K562 (cell line): ENCODE measurements around the gene CADM2. TPM values are rescaled to one million over a fixed set of nuclear protein-coding genes. Genes with fewer than 3 reads are reported as not detected.

Experiments used
- CBFA2T2 ChIP-seq: fragments of 450-650 bp; conservative IDR thresholded peaks from 2 replicates; pipeline ENCODE4 v1.6.1; 2017; ENCODE audit warnings: mild to moderate bottlenecking
- DMBX1 ChIP-seq: fragments of 250-450 bp; sonication (Bioruptor Pico); IDR thresholded peaks from 2 replicates; pipeline ENCODE4 v1.8.0; 2022; ENCODE audit warnings: inconsistent platforms, mild to moderate bottlenecking, moderate library complexity, borderline replicate concordance
- GTF2E2 ChIP-seq: fragments of 200-800 bp; sonication (Bioruptor generic); IDR thresholded peaks from 2 replicates; pipeline ENCODE4 v1.6.1; 2016; ENCODE audit warnings: missing genetic modification characterization, missing compliant biosample characterization
- MTA3 ChIP-seq: fragments of 450-650 bp; formaldehyde crosslinking; IDR thresholded peaks from 2 replicates; pipeline ENCODE4 v1.6.1; 2017; ENCODE audit warnings: mild to moderate bottlenecking, borderline replicate concordance
- TAL1 ChIP-seq: fragments of 450-650 bp; IDR thresholded peaks from 2 replicates; pipeline ENCODE4 v1.6.1; 2016; ENCODE audit warnings: mild to moderate bottlenecking
- polyA plus RNA-seq, 8 experiments: library from polyadenylated mRNA; depleted of rRNA in 4 of 8; stranded (reverse) in 5 of 8; unstranded in 3 of 8; fragments of >200 nt; fragmentation: Nextera tagmentation in 2 of 8; fragmentation: Illumina TruSeq in 1 of 8; extraction: Ambion mirVana in 2 of 8; extraction: Trizol in 1 of 8; gene quantifications; 2 replicates each; pipeline versions ENCODE4 v1.2.1 to v1.2.3, GENCODE V29; 2011 to 2014; ENCODE audit warnings: inconsistent platforms in 1 of 8, missing spikeins in 1 of 8
- total RNA-seq, 7 experiments: library from RNA; depleted of rRNA in 6 of 7; stranded (reverse); fragments of >200 nt in 6 of 7; fragmentation: Illumina TruSeq in 2 of 7; extraction: Trizol in 2 of 7; gene quantifications; 2 replicates each; pipeline versions ENCODE4 v1.2.1 to v1.2.3, GENCODE V29; 2011 to 2021; ENCODE audit warnings: low replicate concordance in 1 of 7
- TF ChIP-seq, protein P1 (sequence below): fragments of 250-450 bp; sonication (Bioruptor Pico); IDR thresholded peaks from 2 replicates; pipeline ENCODE4 v1.5.0; 2021; ENCODE audit warnings: mild to moderate bottlenecking, moderate library complexity
- TF ChIP-seq, protein P2 (sequence below), 2 experiments: fragments of 450-650 bp in 1 of 2; IDR thresholded peaks; 2 replicates each; pipeline ENCODE4 v1.6.1; 2011 to 2017; ENCODE audit warnings: low read depth in 2 of 2, antibody characterized with exemption in 1 of 2, borderline replicate concordance in 1 of 2, low read length in 1 of 2, mild to moderate bottlenecking in 1 of 2, mixed read lengths in 1 of 2; ENCODE audit not compliant: control insufficient read depth in 1 of 2
- TF ChIP-seq, protein P3 (sequence below): fragments of 450-650 bp; IDR thresholded peaks from one replicate; pipeline ENCODE4 v1.6.1; 2018; ENCODE audit warnings: mild to moderate bottlenecking, moderate library complexity; ENCODE audit not compliant: partially characterized antibody

Gene CADM2
- total and polyA plus RNA-seq, 9 of the 15 experiments (the other 6 are each of a cell fraction or from before 2014, with no cell fraction given), result 0.11 to 3.2 (median 0.95) TPM

DNA sequence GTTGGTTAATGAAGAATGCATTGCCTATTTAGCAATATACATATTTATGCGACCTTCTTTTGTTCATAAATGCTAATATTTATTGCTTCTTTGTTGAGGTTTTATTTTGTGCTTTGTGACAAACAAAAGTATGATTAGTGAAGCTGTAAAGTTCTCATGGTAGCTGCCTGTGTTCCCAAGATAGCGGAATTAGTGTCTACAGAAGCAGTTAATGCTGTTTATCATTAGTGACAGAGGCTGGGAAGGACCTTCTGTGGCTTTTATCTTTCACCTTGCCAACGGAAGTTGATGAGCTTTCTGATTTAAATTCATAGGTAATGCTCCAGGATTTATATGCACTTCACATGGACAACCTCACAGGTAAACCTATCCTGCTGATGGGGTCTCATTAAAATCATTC is 418.3 kb downstream of the CADM2 start (continued):
- TF ChIP-seq GTF2E2 (tag) (no peak), MTA3 (no peak), CBFA2T2 (no peak; the same call in 1 of the 2 replicates), TAL1 (peak; percentile 72), DMBX1 (no peak)
- TF ChIP-seq, protein P1, sequence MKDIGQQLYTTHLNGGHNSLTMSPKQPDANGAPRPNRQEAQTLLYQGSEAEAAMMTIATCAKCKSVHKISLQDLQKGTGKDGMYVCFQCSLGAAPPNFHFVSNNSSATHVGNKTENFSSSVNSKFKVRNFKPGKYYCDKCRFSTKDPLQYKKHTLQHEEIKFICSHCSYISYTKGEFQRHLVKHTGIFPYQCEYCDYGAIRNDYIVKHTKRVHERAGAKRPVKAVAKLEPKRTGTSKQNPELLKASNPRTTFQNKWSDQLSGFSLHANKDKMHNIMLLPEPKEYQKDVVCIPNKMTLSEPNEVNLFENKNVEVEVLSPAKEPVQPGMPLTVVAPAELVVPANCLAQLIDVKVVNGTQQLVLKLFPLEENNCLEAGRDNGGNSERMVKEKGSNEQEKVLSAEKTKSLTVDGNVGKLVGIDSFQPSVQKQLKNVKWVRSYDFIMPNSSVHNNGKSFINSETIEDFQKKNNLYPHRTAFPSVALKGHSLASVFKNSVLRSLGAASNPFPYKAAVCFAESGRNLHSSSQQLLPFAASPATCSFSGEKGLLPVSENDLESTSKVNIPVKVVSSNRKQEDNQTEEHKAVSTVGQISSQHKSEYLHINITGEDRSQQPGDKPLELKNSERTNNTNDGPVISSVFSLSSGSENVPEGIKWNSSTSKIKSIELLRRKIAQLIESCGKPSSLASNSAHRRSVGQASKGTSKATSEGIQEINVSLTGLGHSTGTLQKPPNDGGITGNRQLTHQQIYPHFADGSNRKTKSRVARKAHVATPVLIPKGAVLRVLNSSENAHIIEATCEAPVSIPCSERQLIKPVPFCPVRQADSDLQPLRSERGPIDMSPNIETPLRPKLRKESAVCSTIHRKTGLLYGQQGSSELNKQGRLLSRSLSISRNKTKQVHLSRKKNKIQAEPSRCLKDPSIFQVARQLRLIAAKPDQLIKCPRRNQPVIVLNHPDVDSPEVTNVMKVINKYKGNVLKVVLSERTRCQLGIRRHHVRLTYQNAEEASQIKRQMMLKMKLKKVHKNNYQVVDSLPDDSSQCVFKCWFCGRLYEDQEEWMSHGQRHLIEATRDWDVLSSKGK (CRISPR knock-in tag), result no peak
- TF ChIP-seq, protein P2, sequence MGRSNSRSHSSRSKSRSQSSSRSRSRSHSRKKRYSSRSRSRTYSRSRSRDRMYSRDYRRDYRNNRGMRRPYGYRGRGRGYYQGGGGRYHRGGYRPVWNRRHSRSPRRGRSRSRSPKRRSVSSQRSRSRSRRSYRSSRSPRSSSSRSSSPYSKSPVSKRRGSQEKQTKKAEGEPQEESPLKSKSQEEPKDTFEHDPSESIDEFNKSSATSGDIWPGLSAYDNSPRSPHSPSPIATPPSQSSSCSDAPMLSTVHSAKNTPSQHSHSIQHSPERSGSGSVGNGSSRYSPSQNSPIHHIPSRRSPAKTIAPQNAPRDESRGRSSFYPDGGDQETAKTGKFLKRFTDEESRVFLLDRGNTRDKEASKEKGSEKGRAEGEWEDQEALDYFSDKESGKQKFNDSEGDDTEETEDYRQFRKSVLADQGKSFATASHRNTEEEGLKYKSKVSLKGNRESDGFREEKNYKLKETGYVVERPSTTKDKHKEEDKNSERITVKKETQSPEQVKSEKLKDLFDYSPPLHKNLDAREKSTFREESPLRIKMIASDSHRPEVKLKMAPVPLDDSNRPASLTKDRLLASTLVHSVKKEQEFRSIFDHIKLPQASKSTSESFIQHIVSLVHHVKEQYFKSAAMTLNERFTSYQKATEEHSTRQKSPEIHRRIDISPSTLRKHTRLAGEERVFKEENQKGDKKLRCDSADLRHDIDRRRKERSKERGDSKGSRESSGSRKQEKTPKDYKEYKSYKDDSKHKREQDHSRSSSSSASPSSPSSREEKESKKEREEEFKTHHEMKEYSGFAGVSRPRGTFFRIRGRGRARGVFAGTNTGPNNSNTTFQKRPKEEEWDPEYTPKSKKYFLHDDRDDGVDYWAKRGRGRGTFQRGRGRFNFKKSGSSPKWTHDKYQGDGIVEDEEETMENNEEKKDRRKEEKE (IDR thresholded peaks at IDR 0.05; ENCODE audit: borderline replicate concordance in 1 of 2, control insufficient read depth in 1 of 2, low read depth in 2 of 2, low read length in 1 of 2), result no peak
- TF ChIP-seq, protein P3, sequence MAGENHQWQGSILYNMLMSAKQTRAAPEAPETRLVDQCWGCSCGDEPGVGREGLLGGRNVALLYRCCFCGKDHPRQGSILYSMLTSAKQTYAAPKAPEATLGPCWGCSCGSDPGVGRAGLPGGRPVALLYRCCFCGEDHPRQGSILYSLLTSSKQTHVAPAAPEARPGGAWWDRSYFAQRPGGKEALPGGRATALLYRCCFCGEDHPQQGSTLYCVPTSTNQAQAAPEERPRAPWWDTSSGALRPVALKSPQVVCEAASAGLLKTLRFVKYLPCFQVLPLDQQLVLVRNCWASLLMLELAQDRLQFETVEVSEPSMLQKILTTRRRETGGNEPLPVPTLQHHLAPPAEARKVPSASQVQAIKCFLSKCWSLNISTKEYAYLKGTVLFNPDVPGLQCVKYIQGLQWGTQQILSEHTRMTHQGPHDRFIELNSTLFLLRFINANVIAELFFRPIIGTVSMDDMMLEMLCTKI, result no peak
